Coronary artery (tissue), 2 donors: ENCODE data around the gene SRP14.
A peak's percentile ranks its signal among the peaks of the same experiment; 100 is the strongest.
"Not testable (repeated sequence)": the region's sequence is repeated elsewhere in the genome, so short reads cannot be mapped to it uniquely, and the experiment has no call there.

ENCODE experiments used
- DNase-seq: peaks from one replicate; pipeline ENCODE4 v3.0.0-alpha.2; 2017; ENCODE audit warnings: low spot score
- H3K27ac ChIP-seq, 2 donors: fragments of 200-600 bp; sonication (generic); one replicate each; pipeline ENCODE4 v1.5.1; 2016 to 2019
- H3K4me3 ChIP-seq: fragments of 200-600 bp; sonication (generic); 2 replicates; pipeline ENCODE4 v1.5.1; 2016; ENCODE audit warnings: mild to moderate bottlenecking, moderate library complexity
- CTCF ChIP-seq: fragments of 200-600 bp; sonication (generic); IDR thresholded peaks from one replicate; pipeline ENCODE4 v1.5.1; 2019; ENCODE audit warnings: antibody characterized with exemption

Gene SRP14

GRCh38 chr15:40031300-40031699 is 7.7 kb downstream of the SRP14 start:
- no peak for TF ChIP-seq CTCF
- Histone ChIP-seq H3K27ac (no peak overlapping the region), H3K4me3 (no peak overlapping the region)
- DNase-seq: no peak

GRCh38 chr15:40029979-40030893 is 8.7 kb downstream of the SRP14 start:
- no peak overlapping the region for H3K4me3 ChIP-seq
- H3K27ac ChIP-seq: peak overlapping the region in 1 of 2 donors; percentile 26
- no peak for TF ChIP-seq CTCF
- DNase-seq: no peak

GRCh38 chr15:40028853-40029252 is 10.1 kb downstream of the SRP14 start:
- Histone ChIP-seq H3K27ac (peak overlapping the region in 1 of 2 donors; percentile 61), H3K4me3 (no peak overlapping the region)
- no peak for TF ChIP-seq CTCF
- no peak for DNase-seq

GRCh38 chr15:40028193-40028592 is 10.8 kb downstream of the SRP14 start:
- Histone ChIP-seq H3K4me3 (no peak overlapping the region), H3K27ac (peak overlapping the region in 1 of 2 donors; percentile 61)
- TF ChIP-seq CTCF: no peak
- no peak for DNase-seq

GRCh38 chr15:40016224-40016865 is 22.6 kb downstream of the SRP14 start:
- H3K27ac ChIP-seq: no peak overlapping the region
- no peak for DNase-seq
- no peak overlapping the region for H3K4me3 ChIP-seq
- no peak for TF ChIP-seq CTCF

GRCh38 chr15:40014390-40014789 is 24.6 kb downstream of the SRP14 start:
- TF ChIP-seq CTCF: no peak
- DNase-seq: no peak
- no peak overlapping the region for H3K27ac ChIP-seq
- H3K4me3 ChIP-seq: no peak overlapping the region

- DNase-seq, H3K4me3 ChIP-seq, H3K27ac ChIP-seq: not testable (repeated sequence)
These were observed 25.6 kb downstream of the SRP14 start for GRCh38 chr15:40013372-40013771.
